Measurements from ENCODE around the gene MAMDC2.

DNA sequence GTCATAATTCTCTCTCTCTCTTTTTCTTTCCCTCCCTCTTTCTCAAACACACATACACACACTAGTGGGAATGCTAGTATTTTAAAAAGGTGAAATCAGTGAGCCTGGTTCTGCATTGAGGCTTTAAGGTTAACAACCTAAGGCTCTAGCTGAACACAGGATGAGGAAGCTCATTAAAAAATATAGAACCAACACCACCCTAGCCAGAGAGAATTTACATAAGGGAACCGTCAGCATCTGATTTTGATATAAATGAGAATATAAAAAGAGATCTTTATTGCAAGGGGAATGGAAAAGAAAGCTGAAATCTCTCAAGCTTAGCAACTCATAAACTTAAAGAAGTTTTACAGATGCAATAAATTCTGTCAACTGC lies 100.5 kb downstream of the MAMDC2 start:
- TF ChIP-seq, protein P1, sequence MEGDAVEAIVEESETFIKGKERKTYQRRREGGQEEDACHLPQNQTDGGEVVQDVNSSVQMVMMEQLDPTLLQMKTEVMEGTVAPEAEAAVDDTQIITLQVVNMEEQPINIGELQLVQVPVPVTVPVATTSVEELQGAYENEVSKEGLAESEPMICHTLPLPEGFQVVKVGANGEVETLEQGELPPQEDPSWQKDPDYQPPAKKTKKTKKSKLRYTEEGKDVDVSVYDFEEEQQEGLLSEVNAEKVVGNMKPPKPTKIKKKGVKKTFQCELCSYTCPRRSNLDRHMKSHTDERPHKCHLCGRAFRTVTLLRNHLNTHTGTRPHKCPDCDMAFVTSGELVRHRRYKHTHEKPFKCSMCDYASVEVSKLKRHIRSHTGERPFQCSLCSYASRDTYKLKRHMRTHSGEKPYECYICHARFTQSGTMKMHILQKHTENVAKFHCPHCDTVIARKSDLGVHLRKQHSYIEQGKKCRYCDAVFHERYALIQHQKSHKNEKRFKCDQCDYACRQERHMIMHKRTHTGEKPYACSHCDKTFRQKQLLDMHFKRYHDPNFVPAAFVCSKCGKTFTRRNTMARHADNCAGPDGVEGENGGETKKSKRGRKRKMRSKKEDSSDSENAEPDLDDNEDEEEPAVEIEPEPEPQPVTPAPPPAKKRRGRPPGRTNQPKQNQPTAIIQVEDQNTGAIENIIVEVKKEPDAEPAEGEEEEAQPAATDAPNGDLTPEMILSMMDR (conservative IDR thresholded peaks at IDR 0.05 in 1 of 2, IDR thresholded peaks at IDR 0.05 in 1 of 2; ENCODE audit: low read depth in 1 of 2, low read length in 2 of 2) = no peak
- no peak for TF ChIP-seq EZH2 (IDR thresholded peaks at IDR 0.05; ENCODE audit: low read length, missing control alignments)
